Activated CD8-positive, alpha-beta T cell treated with anti-CD3 and anti-CD28 coated beads, Interleukin-2, amount 10 ng/mL, durations not matched to agents 7 days and 5 days (primary cell): ENCODE data around the gene EPM2A. TPM values are rescaled to one million over a fixed set of nuclear protein-coding genes. Genes with fewer than 3 reads are reported as not detected.

ENCODE experiments used
- ATAC-seq: fragments of 150-1000 bp; cut with Tn5 transposase; one replicate; pipeline ENCODE4 v1.10.0; 2021; ENCODE audit warnings: moderate library complexity
- CTCF ChIA-PET: fragments of 350-600 bp; sonication (Branson Sonifier 250); formaldehyde crosslinking; loops from one replicate; lab custom pipeline; 2021; ENCODE audit warnings: antibody characterized with exemption; lab: Charles Lee
- POLR2A ChIA-PET: fragments of 350-600 bp; sonication (Branson Sonifier 250); formaldehyde crosslinking; loops from one replicate; lab custom pipeline; 2021; ENCODE audit warnings: antibody characterized with exemption; lab: Charles Lee
- DNase-seq: peaks from one replicate; pipeline ENCODE4 v3.0.0-alpha.2; 2020
- H3K27ac Mint-ChIP-seq: one replicate; pipeline ENCODE4 v1.8.0; 2021; ENCODE audit warnings: mild to moderate bottlenecking, mixed read lengths
- H3K27me3 Mint-ChIP-seq: one replicate; pipeline ENCODE4 v1.8.0; 2021; ENCODE audit warnings: low read depth, mixed read lengths
- H3K36me3 Mint-ChIP-seq: one replicate; pipeline ENCODE4 v1.8.0; 2021; ENCODE audit warnings: low read depth, mixed read lengths
- H3K4me1 Mint-ChIP-seq: one replicate; pipeline ENCODE4 v1.8.0; 2021; ENCODE audit warnings: low read depth, mixed read lengths
- H3K4me3 Mint-ChIP-seq: one replicate; pipeline ENCODE4 v1.8.0; 2021; ENCODE audit warnings: mild to moderate bottlenecking, mixed read lengths
- H3K9me3 Mint-ChIP-seq: one replicate; pipeline ENCODE4 v1.8.0; 2022; ENCODE audit warnings: mixed read lengths; ENCODE audit not compliant: insufficient read depth
- total RNA-seq, 2 experiments: library from RNA; stranded (reverse); gene quantifications; one replicate each; pipeline ENCODE4 v1.2.3, GENCODE V29; 2021

Gene EPM2A
- total RNA-seq, 2 experiments from 2014 or later, result 6.3 to 7.5 TPM

- DNase-seq (no peak), ATAC-seq (no peak)
- Mint-ChIP-seq H3K36me3 (no peaks in the 10 kb centered on the region), H3K9me3 (no peaks in the 10 kb centered on the region), H3K4me1 (no peaks in the 10 kb centered on the region), H3K27ac (no peak overlapping the region), H3K4me3 (no peak overlapping the region), H3K27me3 (no peaks in the 10 kb centered on the region)
- ChIA-PET POLR2A (no interaction called here), CTCF (no interaction called here)
These were observed 104.7 kb downstream of the EPM2A start for GRCh38 chr6:145630598-145630997.

GRCh38 chr6:145629478-145629877 is 105.8 kb downstream of the EPM2A start:
- H3K9me3 Mint-ChIP-seq, result no peaks in the 10 kb centered on the region
- H3K27ac Mint-ChIP-seq, result no peak overlapping the region
- CTCF ChIA-PET, result no interaction called here
- no peaks in the 10 kb centered on the region for H3K4me1 Mint-ChIP-seq
- no peaks in the 10 kb centered on the region for H3K27me3 Mint-ChIP-seq
- ATAC-seq, result no peak
- POLR2A ChIA-PET, result no interaction called here
- no peak overlapping the region for H3K4me3 Mint-ChIP-seq
- DNase-seq, result no peak
- H3K36me3 Mint-ChIP-seq, result no peaks in the 10 kb centered on the region

GRCh38 chr6:145627451-145627850 is 107.9 kb downstream of the EPM2A start:
- ATAC-seq (no peak), DNase-seq (no peak)
- Mint-ChIP-seq H3K9me3 (no peaks in the 10 kb centered on the region), H3K4me3 (no peak overlapping the region), H3K27ac (no peak overlapping the region), H3K27me3 (no peaks in the 10 kb centered on the region), H3K36me3 (no peaks in the 10 kb centered on the region), H3K4me1 (no peaks in the 10 kb centered on the region)
- POLR2A ChIA-PET, result no interaction called here
- CTCF ChIA-PET, result no interaction called here

GRCh38 chr6:145626857-145627256 is 108.5 kb downstream of the EPM2A start:
- POLR2A ChIA-PET, result no interaction called here
- Mint-ChIP-seq H3K27ac (no peak overlapping the region), H3K36me3 (no peaks in the 10 kb centered on the region), H3K4me3 (no peak overlapping the region), H3K27me3 (no peaks in the 10 kb centered on the region), H3K9me3 (no peaks in the 10 kb centered on the region), H3K4me1 (peaks cover under 1% of the 10 kb centered on the region)
- ATAC-seq (no peak), DNase-seq (no peak)
- CTCF ChIA-PET, result interaction anchor here (3.3 kb wide), 1 partner anchor 9 kb away, joined by 11 read pairs; no protein-coding TSS in a partner anchor

- H3K9me3 Mint-ChIP-seq, result peaks cover 4% of the 10 kb centered on the region
- no peaks in the 10 kb centered on the region for H3K36me3 Mint-ChIP-seq
- ATAC-seq (no peak), DNase-seq (no peak)
- H3K4me3 Mint-ChIP-seq, result no peak overlapping the region
- H3K27me3 Mint-ChIP-seq, result no peaks in the 10 kb centered on the region
- POLR2A ChIA-PET, result no interaction called here
- CTCF ChIA-PET, result no interaction called here
- H3K4me1 Mint-ChIP-seq, result peaks cover 2% of the 10 kb centered on the region
- H3K27ac Mint-ChIP-seq, result no peak overlapping the region
These were observed 112.1 kb downstream of the EPM2A start for GRCh38 chr6:145623231-145623630.

- Mint-ChIP-seq H3K27ac (no peak overlapping the region), H3K4me3 (no peak overlapping the region), H3K36me3 (no peaks in the 10 kb centered on the region), H3K4me1 (peaks cover 2% of the 10 kb centered on the region), H3K27me3 (no peaks in the 10 kb centered on the region), H3K9me3 (peaks cover 4% of the 10 kb centered on the region)
- CTCF ChIA-PET, result interaction anchor here (1.0 kb wide), 1 partner anchor 12 kb away, joined by 5 read pairs; no protein-coding TSS in a partner anchor
- DNase-seq, result no peak
- ATAC-seq, result no peak
- POLR2A ChIA-PET, result no interaction called here
These were observed 113.5 kb downstream of the EPM2A start for GRCh38 chr6:145621776-145622175.

GRCh38 chr6:145620088-145620487 is 115.2 kb downstream of the EPM2A start:
- DNase-seq (no peak), ATAC-seq (no peak)
- POLR2A ChIA-PET, result no interaction called here
- CTCF ChIA-PET, result no interaction called here
- Mint-ChIP-seq H3K27me3 (no peaks in the 10 kb centered on the region), H3K36me3 (no peaks in the 10 kb centered on the region), H3K4me3 (no peak overlapping the region), H3K9me3 (peaks cover 4% of the 10 kb centered on the region), H3K4me1 (peaks cover 2% of the 10 kb centered on the region), H3K27ac (no peak overlapping the region)

- H3K27ac Mint-ChIP-seq, result no peak overlapping the region
- H3K27me3 Mint-ChIP-seq, result no peaks in the 10 kb centered on the region
- ChIA-PET POLR2A (no interaction called here), CTCF (interaction anchor here (1.7 kb wide), 1 partner anchor 24 kb away, joined by 6 read pairs; no protein-coding TSS in a partner anchor)
- no peak for DNase-seq
- no peak for ATAC-seq
- no peak overlapping the region for H3K4me3 Mint-ChIP-seq
- H3K36me3 Mint-ChIP-seq, result no peaks in the 10 kb centered on the region
- no peaks in the 10 kb centered on the region for H3K9me3 Mint-ChIP-seq
- no peaks in the 10 kb centered on the region for H3K4me1 Mint-ChIP-seq
These were observed 125.8 kb downstream of the EPM2A start for GRCh38 chr6:145609521-145609920.

- Mint-ChIP-seq H3K27ac (no peak overlapping the region), H3K36me3 (no peaks in the 10 kb centered on the region), H3K4me1 (no peaks in the 10 kb centered on the region), H3K9me3 (no peaks in the 10 kb centered on the region), H3K27me3 (no peaks in the 10 kb centered on the region), H3K4me3 (no peak overlapping the region)
- ChIA-PET POLR2A (no interaction called here), CTCF (interaction anchor here (0.6 kb wide), 1 partner anchor 25 kb away, joined by 3 read pairs; no protein-coding TSS in a partner anchor)
- ATAC-seq, result no peak
- no peak for DNase-seq
These were observed 126.5 kb downstream of the EPM2A start for GRCh38 chr6:145608850-145609249.

- H3K4me3 Mint-ChIP-seq, result no peak overlapping the region
- ATAC-seq (no peak), DNase-seq (no peak)
- ChIA-PET POLR2A (no interaction called here), CTCF (interaction anchor here (1.2 kb wide), 1 partner anchor 30 kb away, joined by 3 read pairs; no protein-coding TSS in a partner anchor)
- H3K9me3 Mint-ChIP-seq, result no peaks in the 10 kb centered on the region
- no peaks in the 10 kb centered on the region for H3K36me3 Mint-ChIP-seq
- H3K4me1 Mint-ChIP-seq, result no peaks in the 10 kb centered on the region
- no peaks in the 10 kb centered on the region for H3K27me3 Mint-ChIP-seq
- H3K27ac Mint-ChIP-seq, result no peak overlapping the region
These were observed 131.3 kb downstream of the EPM2A start for GRCh38 chr6:145603991-145604390.

- no peaks in the 10 kb centered on the region for H3K36me3 Mint-ChIP-seq
- no peak for ATAC-seq
- ChIA-PET CTCF (no interaction called here), POLR2A (no interaction called here)
- H3K27ac Mint-ChIP-seq, result no peak overlapping the region
- no peak for DNase-seq
- H3K9me3 Mint-ChIP-seq, result no peaks in the 10 kb centered on the region
- H3K27me3 Mint-ChIP-seq, result no peaks in the 10 kb centered on the region
- no peak overlapping the region for H3K4me3 Mint-ChIP-seq
- no peaks in the 10 kb centered on the region for H3K4me1 Mint-ChIP-seq
These were observed 131.9 kb downstream of the EPM2A start for GRCh38 chr6:145603424-145603833.

GRCh38 chr6:145602726-145603326 is 132.5 kb downstream of the EPM2A start:
- no peaks in the 10 kb centered on the region for H3K4me1 Mint-ChIP-seq
- H3K36me3 Mint-ChIP-seq, result no peaks in the 10 kb centered on the region
- ChIA-PET POLR2A (no interaction called here), CTCF (no interaction called here)
- ATAC-seq (no peak), DNase-seq (no peak)
- H3K27me3 Mint-ChIP-seq, result no peaks in the 10 kb centered on the region
- no peaks in the 10 kb centered on the region for H3K9me3 Mint-ChIP-seq
- H3K27ac Mint-ChIP-seq, result no peak overlapping the region
- no peak overlapping the region for H3K4me3 Mint-ChIP-seq

- Mint-ChIP-seq H3K27ac (no peak overlapping the region), H3K4me1 (no peaks in the 10 kb centered on the region), H3K27me3 (no peaks in the 10 kb centered on the region), H3K9me3 (no peaks in the 10 kb centered on the region), H3K36me3 (no peaks in the 10 kb centered on the region), H3K4me3 (no peak overlapping the region)
- ChIA-PET CTCF (no interaction called here), POLR2A (no interaction called here)
- ATAC-seq (no peak), DNase-seq (no peak)
These were observed 133.9 kb downstream of the EPM2A start for GRCh38 chr6:145601397-145601796.
